GM21447 (cell line): Measurements from ENCODE around the gene RAX2.
A peak's percentile ranks its signal among the peaks of the same experiment; 100 is the strongest.
"Not testable (repeated sequence)": the region's sequence is repeated elsewhere in the genome, so short reads cannot be mapped to it uniquely, and the experiment has no call there.

Experiments
- ATAC-seq: cut with Tn5 transposase; IDR thresholded peaks from one replicate; pipeline ENCODE4 v1.9.1; 2021; ENCODE audit not compliant: unreplicated experiment

RAX2 gene

GRCh38 chr19:3762130-3762473 lies 9.9 kb downstream of the RAX2 start:
- ATAC-seq, result no peak

- ATAC-seq, result peak; percentile 30
These were observed 10.5 kb downstream of the RAX2 start, which contains the start of gene APBA3 for GRCh38 chr19:3761382-3762129. Gene APBA3 (minus strand): TSS chr19:3761692. CDS start chr19:3760264, 1,428 bp downstream.

- no peak for ATAC-seq
These were observed 11.1 kb downstream of the RAX2 start for GRCh38 chr19:3760871-3761361.

GRCh38 chr19:3759482-3760254 lies 12.4 kb downstream of the RAX2 start:
- ATAC-seq, result no peak

GRCh38 chr19:3758297-3758696 lies 13.7 kb downstream of the RAX2 start:
- ATAC-seq, result not testable (repeated sequence)

GRCh38 chr19:3757705-3758104 lies 14.3 kb downstream of the RAX2 start:
- not testable (repeated sequence) for ATAC-seq

- no peak for ATAC-seq
These were observed 18.2 kb downstream of the RAX2 start for GRCh38 chr19:3753631-3754410.

- no peak for ATAC-seq
These were observed 19.5 kb downstream of the RAX2 start for GRCh38 chr19:3752492-3752891.

- no peak for ATAC-seq
These were observed 20.8 kb downstream of the RAX2 start for GRCh38 chr19:3751236-3751635.

GRCh38 chr19:3750211-3750610 lies 21.8 kb downstream of the RAX2 start:
- ATAC-seq, result no peak

- no peak for ATAC-seq
These were observed 23.1 kb downstream of the RAX2 start for GRCh38 chr19:3748965-3749364.

GRCh38 chr19:3746371-3747056 lies 25.5 kb downstream of the RAX2 start:
- ATAC-seq, result no peak

GRCh38 chr19:3745363-3746045 lies 26.5 kb downstream of the RAX2 start:
- no peak for ATAC-seq

- ATAC-seq, result no peak
These were observed 28.5 kb downstream of the RAX2 start for GRCh38 chr19:3743486-3743885.

GRCh38 chr19:3740431-3740830 lies 31.6 kb downstream of the RAX2 start:
- ATAC-seq, result no peak

- ATAC-seq, result no peak
These were observed 33.4 kb downstream of the RAX2 start for GRCh38 chr19:3738477-3739220.

GRCh38 chr19:3737487-3738205 lies 34.4 kb downstream of the RAX2 start:
- ATAC-seq, result no peak

GRCh38 chr19:3736106-3736724 lies 35.8 kb downstream of the RAX2 start:
- ATAC-seq, result no peak

GRCh38 chr19:3734310-3734600 lies 37.8 kb downstream of the RAX2 start:
- no peak for ATAC-seq
